Brain pericyte (primary cell): Measurements from ENCODE around the gene SLC25A18.

ENCODE experiments used
- DNase-seq: peaks from one replicate; pipeline ENCODE4 v3.0.0-alpha.2; 2012; ENCODE audit warnings: low read depth, low spot score

SLC25A18 gene

DNA sequence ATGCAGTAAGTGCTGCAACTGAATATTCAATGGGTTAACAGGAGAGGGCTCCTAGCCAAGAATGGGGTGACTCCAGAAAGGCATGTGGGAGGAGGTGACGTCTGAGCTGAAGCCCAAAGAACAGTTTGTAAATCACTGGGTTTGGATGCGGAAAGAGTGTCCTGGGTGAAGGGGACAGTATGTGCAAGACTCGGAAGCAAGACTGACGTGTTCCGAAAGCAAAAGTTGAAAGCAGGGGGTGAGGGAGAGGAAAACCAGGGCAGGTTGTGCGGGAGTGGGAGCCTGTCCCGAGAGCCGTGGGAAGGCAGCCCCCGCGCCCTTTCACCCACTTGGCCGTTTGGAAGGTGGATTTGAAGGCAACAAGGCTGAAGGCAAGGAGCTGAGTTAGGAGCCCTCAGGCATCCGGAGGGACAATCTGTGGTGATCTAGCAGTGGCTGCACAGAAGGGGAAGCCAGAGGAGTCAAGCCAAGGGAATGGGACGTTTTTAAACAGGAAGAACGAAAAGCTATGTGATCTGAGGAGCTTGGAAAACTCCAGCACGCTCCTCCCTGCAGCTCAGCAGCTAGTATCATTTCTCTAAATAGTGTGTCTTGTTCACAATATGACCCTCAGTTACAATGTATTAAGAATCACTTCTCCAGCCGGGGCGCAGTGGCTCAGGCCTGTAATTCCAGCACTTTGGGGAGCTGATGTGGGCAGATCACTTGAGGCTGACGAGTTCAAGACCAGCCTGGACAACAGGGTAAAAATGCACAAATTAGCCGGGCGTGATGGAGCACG, 7.7 kb downstream of the SLC25A18 start:
- DNase-seq, result no peak

DNA sequence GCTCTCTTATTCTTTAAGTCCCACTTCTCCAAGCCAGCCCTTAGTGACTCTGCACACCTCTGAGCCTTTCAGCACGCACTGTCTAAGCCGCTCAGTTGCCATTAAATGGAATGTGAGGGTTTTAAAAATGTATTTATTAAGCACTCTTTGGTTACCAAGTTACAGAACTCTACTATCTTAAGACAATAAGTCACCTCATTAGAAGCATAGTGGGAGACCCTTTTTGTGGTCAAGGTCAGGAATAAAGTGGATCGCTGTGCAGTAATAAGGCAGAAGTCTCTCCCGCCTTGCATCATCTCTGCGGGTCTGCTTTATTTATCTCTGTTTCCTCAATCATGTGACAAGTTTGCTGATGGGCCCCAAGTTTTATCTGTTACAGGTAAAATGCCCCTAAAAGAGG, 11.9 kb downstream of the SLC25A18 start:
- no peak for DNase-seq

GRCh38 chr22:17575681-17576080, 12.4 kb downstream of the SLC25A18 start:
- no peak for DNase-seq

GRCh38 chr22:17576470-17576869, 13.2 kb downstream of the SLC25A18 start:
- no peak for DNase-seq

GRCh38 chr22:17578136-17578754, 14.9 kb downstream of the SLC25A18 start:
- no peak for DNase-seq

GRCh38 chr22:17579535-17579981, 16.3 kb downstream of the SLC25A18 start:
- DNase-seq, result no peak

DNA sequence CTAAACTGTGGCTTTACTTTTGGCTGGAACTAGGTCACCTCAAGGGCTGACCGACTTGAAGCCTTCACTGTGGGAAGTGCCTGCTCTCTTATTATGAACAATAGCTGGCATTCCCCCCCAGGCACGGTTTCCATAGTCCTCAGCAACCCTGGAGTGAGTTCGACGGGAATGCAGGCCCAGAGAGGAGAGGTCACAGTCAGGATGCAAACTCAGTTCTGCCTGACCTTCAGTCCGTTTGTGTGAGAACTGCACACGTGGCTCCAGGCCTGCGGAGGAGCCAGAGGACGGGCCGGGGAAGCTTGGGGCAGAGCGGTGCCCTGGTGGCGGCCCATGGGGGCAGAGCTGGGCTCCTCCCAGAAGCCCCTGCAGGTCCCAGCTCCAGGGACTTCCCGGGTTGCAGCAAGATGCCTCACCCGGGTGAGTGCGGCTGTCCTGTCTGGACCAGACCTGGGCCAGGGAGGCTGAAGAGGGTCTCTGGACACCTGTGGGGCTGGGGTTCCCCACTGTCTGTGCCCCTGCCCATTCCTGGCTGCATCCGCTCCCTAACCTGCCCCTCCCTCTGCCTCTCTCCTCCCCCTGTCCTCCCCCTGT, 17.2 kb downstream of the SLC25A18 start:
- no peak for DNase-seq

DNA sequence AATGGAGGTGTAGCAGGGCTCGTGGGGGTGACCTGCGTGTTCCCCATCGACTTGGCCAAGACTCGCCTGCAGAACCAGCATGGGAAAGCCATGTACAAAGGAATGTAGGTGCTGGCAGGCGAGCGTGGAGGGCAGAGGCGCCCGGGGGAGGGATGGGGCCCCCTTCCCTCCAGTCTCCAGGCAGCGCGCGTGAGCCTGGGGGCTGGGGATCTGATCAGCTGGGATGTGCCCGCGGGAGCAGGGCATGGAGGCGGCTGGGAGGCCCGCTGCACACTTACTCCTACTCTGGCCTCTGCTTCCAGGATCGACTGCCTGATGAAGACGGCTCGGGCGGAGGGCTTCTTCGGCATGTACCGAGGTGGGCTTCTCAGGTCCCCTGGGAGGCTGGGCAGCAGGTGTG, 17.8 kb downstream of the SLC25A18 start:
- no peak for DNase-seq

- no peak for DNase-seq
These were observed 18.3 kb downstream of the SLC25A18 start for GRCh38 chr22:17581631-17582030.

GRCh38 chr22:17583151-17583550, 19.9 kb downstream of the SLC25A18 start:
- no peak for DNase-seq

DNA sequence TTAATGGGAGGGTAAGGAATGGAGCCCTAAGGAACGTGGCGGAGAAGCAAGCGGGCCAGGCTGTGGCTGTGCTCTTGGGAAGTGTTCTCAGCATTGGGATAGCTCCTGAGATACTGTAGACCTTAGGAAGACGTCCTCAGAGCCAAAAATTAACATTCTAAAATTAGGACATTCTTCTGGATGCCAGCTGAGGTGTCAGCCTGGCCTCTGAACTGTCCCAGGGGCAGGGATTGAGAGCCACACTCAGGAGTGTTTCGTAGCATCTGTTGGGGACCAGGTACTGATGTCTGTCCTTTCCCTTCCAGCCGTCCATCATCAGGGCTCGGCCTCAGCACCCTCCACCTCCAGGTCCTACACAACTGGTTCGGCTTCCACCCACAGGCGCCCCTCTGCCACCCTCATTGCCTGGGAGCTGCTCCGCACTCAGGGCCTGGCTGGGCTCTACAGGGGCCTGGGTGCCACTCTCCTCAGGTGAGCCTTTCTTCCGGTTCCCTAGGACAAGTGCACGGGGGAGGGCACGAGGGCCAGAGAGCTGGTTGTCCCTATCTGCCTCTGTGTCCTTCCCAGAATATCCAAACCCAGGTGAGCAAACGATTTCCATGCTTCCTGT, 23.6 kb downstream of the SLC25A18 start:
- DNase-seq, result no peak

GRCh38 chr22:17587629-17588028, 24.3 kb downstream of the SLC25A18 start:
- no peak for DNase-seq

DNA sequence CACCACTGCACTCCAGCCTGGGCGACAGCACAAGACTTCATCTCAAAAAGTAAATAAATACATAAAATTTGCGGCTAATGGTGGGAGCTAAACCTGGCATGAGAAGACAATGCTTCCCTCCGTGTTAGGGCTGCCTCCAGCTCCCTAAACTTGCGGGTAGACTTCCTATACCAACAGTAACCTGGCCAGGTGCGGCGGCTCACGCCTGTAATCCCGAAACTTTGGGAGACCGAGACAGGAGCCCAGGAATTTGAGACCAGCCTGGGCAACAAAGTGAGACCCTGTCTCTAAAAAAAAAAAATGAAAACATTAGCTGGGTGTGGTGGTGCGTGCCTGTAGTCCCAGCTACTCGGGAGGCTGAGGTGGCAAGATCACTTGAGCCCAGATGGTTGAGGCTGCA, 25.3 kb downstream of the SLC25A18 start:
- DNase-seq, result no peak

DNA sequence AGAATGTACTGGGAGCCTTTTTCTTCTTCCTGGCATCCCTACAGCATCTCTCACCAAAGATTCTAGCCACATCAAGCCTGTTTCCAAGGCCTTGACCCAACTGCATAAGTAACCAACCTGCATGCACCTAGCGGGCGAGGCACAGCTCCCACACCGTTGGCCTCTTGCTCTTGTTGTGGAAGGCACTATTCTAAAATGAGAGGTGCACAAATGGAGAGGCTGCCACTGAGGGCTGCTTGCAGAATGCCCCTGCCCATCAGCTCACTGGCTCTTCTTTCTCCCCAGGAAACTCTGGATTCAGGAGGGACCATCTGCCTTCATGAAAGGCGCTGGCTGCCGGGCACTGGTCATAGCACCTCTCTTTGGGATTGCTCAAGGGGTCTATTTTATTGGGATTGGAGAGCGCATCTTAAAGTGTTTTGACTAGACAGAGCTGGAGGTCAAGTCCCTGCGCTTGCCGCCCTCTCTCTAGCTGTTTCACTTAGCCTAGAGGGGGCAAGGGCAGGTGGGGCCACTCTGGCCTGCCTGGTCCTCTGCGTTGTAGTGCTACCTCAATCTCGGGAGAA, 26.6 kb downstream of the SLC25A18 start:
- no peak for DNase-seq

GRCh38 chr22:17590586-17590985, 27.3 kb downstream of the SLC25A18 start:
- DNase-seq, result no peak

- DNase-seq, result no peak
These were observed 28.9 kb downstream of the SLC25A18 start for GRCh38 chr22:17592201-17592600.

DNA sequence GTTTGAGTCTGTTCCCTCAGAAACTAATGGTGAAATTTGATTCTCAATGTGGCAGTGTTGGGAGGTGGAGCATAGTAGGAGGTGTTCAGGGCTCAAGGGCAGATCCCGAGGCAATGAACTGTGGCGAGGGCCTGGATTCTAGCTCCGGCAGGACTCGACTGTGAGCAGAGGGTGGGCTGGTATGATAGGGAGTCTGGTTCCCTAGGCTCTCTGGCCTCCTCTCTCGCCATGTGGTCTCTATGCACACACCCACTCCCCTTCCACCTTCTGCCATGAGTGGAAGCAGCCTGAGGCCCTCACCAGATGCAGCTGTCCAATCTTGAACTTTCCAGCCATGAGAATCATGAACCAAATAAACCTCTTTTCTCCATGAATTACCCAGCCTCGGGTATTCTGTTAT, 32.9 kb downstream of the SLC25A18 start:
- DNase-seq, result no peak

GRCh38 chr22:17597217-17597616, 33.9 kb downstream of the SLC25A18 start:
- DNase-seq, result no peak

- no peak for DNase-seq
These were observed 35.0 kb downstream of the SLC25A18 start for GRCh38 chr22:17598318-17598717.

- no peak for DNase-seq
These were observed 37.7 kb downstream of the SLC25A18 start for GRCh38 chr22:17601031-17601430.

DNA sequence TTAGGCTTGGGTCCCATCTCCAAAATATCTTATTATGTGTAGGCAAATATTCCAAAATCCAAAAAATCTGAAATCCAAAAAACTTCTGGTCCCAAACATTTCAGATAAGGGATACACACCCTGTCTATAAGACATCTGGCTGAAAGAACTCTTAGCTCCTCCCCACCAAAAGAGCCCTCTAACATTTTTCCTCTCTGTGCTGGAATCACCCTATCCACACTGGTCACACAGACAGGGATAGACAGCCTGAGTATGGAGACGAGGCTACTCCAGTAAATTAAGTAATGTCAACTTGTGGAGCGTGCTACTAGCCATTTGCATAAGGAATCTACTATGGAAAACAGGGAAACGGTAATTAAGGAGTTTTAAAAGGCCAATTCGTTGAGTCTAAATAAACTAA, 40.4 kb downstream of the SLC25A18 start:
- DNase-seq, result no peak

DNA sequence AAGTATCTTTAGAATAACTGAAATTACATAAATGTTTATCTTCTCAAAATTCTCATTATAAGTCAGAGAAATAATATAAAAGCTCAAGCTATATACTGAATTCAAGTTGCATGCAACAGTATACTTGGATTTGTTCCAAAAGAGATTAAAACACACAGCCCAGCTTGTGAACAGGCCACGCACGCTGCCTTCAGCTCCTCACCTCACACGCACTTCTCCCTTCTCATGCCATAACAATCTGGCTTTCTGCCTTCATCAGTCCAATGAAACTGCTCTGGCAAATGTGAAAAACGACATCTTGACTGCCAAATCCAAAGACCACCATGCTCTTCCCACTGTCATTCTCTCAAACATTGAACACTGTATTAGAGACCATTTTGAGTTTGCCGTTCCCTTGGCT, 43.2 kb downstream of the SLC25A18 start:
- no peak for DNase-seq
